Tibial artery (tissue), 4 donors: Measurements from ENCODE around the gene ARHGAP21.

Experiments
- DNase-seq, 2 donors: peaks; one replicate each; pipeline ENCODE4 v3.0.0-alpha.2; 2019
- H3K27ac ChIP-seq, 2 donors: fragments of 200-600 bp; sonication (generic) in 1 of 2; 1 replicate in 1 of 2; 2 replicates in 1 of 2; pipeline ENCODE4 v1.5.1; 2018 to 2019; ENCODE audit warnings: mild to moderate bottlenecking in 1 of 2
- H3K27me3 ChIP-seq, 2 donors: fragments of 200-600 bp; sonication (generic) in 1 of 2; one replicate each; pipeline versions ENCODE4 v1.5.1 to v1.6.0; 2016 to 2019
- H3K36me3 ChIP-seq, 3 donors: fragments of 200-600 bp; sonication (generic) in 2 of 3; one replicate each; pipeline ENCODE4 v1.5.1; 2016 to 2019; ENCODE audit warnings: mild to moderate bottlenecking in 2 of 3
- H3K4me1 ChIP-seq, 4 donors: fragments of 200-600 bp; sonication (generic) in 2 of 4; 1 replicate in 3 of 4; 2 replicates in 1 of 4; pipeline ENCODE4 v1.5.1; 2016 to 2019
- H3K4me3 ChIP-seq, 2 donors: fragments of 200-600 bp; sonication (generic) in 1 of 2; 1 replicate in 1 of 2; 2 replicates in 1 of 2; pipeline ENCODE4 v1.5.1; 2018 to 2019; ENCODE audit warnings: mild to moderate bottlenecking in 2 of 2
- H3K9me3 ChIP-seq, 3 donors: fragments of 200-600 bp; sonication (generic) in 1 of 3; one replicate each; pipeline ENCODE4 v1.5.1; 2016 to 2019
- intact Hi-C: fragments of 100-400 bp; cut with DNase I; formaldehyde crosslinking; loops from one replicate; pipeline ENCODE4 v1.15.0; 2023; ENCODE audit warnings: low total_unique reads
- TF ChIP-seq, protein P1 (sequence below), 2 experiments: fragments of 200-600 bp in 1 of 2; fragments of 450-650 bp in 1 of 2; IDR thresholded peaks; one replicate each; pipeline ENCODE4 v1.5.1; 2017 to 2019; ENCODE audit warnings: antibody characterized with exemption in 2 of 2, mild to moderate bottlenecking in 1 of 2, moderate library complexity in 1 of 2

Gene ARHGAP21

DNA sequence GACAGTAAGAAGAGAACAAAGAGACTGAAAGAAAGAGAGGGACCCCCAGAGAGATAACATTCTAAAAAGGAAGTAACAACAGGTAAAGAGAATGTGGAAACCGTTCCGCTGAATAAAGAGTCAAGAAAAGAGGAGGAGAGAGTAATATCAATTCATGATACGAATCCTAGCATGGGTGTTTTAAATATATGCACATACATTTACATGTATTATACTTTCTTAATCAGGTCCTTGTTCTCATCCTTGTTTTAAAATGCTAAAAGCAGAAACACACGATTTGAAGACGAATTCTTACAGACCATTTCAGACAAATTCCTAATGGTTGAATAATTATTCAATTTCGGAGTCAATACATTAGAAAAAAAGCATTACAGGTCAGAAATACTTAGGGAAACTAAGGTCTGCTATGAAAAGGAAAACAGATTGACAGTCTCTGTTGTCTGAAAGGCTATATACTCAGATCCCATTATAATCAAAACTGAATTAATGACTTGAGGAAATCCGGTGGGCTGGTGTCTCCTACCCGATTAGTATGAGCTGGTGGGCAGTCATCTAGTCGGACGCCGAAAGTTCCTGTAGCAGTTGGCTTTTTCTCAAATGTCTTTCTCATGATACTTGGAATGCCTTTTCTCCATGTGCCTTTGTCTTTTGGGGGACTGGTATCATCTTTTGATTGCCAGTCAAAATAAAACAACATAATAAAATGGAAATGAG lies 127.3 kb downstream of the ARHGAP21 start:
- TF ChIP-seq, protein P1, sequence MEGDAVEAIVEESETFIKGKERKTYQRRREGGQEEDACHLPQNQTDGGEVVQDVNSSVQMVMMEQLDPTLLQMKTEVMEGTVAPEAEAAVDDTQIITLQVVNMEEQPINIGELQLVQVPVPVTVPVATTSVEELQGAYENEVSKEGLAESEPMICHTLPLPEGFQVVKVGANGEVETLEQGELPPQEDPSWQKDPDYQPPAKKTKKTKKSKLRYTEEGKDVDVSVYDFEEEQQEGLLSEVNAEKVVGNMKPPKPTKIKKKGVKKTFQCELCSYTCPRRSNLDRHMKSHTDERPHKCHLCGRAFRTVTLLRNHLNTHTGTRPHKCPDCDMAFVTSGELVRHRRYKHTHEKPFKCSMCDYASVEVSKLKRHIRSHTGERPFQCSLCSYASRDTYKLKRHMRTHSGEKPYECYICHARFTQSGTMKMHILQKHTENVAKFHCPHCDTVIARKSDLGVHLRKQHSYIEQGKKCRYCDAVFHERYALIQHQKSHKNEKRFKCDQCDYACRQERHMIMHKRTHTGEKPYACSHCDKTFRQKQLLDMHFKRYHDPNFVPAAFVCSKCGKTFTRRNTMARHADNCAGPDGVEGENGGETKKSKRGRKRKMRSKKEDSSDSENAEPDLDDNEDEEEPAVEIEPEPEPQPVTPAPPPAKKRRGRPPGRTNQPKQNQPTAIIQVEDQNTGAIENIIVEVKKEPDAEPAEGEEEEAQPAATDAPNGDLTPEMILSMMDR (IDR thresholded peaks at IDR 0.05) = no peak
- no peaks in the 10 kb centered on the region for H3K9me3 ChIP-seq
- H3K4me1 ChIP-seq = no peaks in the 10 kb centered on the region
- peaks cover 88 to 95% (median 95%) of the 10 kb centered on the region in 3 donors for H3K36me3 ChIP-seq
- H3K27me3 ChIP-seq = no peaks in the 10 kb centered on the region
- DNase-seq = no peak
- H3K27ac ChIP-seq = no peak overlapping the region
- intact Hi-C loops = no loop called here
- H3K4me3 ChIP-seq = no peak overlapping the region

DNA sequence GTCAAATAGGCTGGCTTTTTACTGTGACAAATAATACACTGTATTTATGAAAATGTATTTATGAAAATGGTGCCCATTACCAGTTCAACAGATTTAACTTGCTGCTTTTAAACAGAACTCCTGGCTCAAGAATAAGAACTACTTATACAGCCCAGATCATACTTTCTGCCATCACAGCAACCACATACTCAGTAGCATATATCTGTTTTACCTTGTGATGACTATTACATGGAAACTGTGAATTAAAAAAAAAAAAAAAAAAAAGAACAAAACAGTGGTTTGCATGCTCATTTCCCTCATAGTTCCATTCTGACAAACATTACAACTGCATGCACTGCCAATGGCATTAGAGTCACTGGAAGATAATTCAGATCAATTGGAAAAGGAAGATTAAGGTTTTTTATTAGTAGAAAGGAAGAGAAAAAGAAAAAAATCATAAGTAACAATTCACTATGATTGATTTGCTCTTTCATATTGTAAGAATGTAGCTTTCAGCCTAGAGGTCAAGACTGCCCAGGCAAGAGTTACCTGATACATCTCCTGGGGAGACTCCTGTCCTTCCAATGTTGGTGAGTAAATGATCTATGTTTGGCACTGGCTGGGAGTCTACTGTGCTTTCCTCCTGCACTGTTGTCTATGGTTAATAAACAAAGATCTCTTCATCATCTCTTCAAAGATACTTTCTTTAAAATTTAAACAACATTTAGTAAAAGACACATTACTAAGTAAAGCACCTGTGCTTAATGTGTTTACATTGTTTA lies 132.8 kb downstream of the ARHGAP21 start:
- Histone ChIP-seq H3K27ac (no peak overlapping the region), H3K27me3 (no peaks in the 10 kb centered on the region), H3K4me3 (no peak overlapping the region), H3K36me3 (peaks cover 87 to 98% (median 97%) of the 10 kb centered on the region in 3 donors), H3K9me3 (no peaks in the 10 kb centered on the region), H3K4me1 (no peaks in the 10 kb centered on the region)
- intact Hi-C loops = no loop called here
- TF ChIP-seq, protein P1 (IDR thresholded peaks at IDR 0.05) = no peak
- no peak for DNase-seq

DNA sequence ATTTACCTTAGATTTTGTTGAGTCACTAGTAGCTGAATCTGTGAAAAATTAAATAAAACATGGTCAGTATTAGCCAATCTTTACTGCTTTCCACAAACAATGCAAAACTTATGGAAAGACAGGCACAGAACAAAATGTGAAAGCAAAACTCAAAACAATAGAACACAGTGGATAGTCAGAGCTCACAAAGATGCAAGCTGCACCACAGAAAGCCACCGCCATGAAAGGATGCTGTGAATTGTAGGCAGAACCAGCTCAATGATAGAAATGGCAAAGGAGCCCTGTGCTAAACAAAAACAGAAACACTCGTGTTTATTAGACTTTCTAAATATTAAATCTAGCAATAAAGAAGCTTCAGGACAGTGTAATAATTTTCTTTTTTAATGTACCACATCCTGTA lies 134.4 kb downstream of the ARHGAP21 start:
- TF ChIP-seq, protein P1 (IDR thresholded peaks at IDR 0.05) = no peak
- no peak for DNase-seq
- peaks cover 89 to 95% (median 95%) of the 10 kb centered on the region in 3 donors for H3K36me3 ChIP-seq
- no peak overlapping the region for H3K4me3 ChIP-seq
- intact Hi-C loops = no loop called here
- no peaks in the 10 kb centered on the region for H3K9me3 ChIP-seq
- no peak overlapping the region for H3K27ac ChIP-seq
- H3K27me3 ChIP-seq = no peaks in the 10 kb centered on the region
- H3K4me1 ChIP-seq = no peaks in the 10 kb centered on the region

DNA sequence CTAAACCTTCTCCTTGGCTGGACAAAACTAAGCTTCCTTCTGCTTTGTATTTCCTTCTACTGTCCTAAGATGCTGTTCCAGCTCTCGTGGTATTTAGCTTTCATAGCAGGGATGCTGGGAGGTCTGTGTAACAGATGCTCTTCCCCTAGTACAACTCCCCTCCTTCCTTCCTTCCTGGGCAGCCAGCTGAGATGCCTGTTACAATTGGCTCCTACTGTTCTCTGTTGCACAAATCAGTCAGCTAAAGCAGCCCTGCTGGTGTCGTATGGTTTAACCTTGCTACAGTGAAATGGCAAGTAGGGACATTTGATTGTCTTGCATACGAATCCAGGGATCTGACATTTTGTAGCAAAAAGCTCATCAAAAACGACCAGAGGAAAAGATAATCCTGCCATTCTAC lies 143.8 kb downstream of the ARHGAP21 start:
- H3K27ac ChIP-seq = no peak overlapping the region
- DNase-seq = no peak
- TF ChIP-seq, protein P1 (IDR thresholded peaks at IDR 0.05) = no peak

DNA sequence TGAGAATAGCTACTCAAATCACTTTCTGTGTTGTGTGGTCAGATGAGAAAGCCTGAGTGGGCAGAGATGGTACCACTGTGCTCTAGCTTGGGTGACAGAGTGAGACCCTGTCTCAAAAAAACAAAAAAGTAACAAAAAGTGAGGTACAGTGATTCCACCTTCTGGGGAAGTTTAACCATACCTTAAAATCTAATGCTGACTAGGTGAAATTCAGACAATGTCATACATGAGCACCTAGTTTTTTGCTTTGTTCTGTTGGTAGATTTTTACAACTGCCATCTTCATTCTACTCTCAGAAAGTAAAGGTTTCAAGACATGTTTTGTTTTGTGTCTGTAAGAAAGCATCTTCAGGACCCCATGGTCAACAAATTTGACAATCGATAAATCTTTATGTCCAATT lies 144.2 kb downstream of the ARHGAP21 start:
- intact Hi-C loops = no loop called here
- no peak for DNase-seq
- TF ChIP-seq, protein P1 (IDR thresholded peaks at IDR 0.05) = no peak

More for the DNA sequence above, 143.8 kb downstream of the ARHGAP21 start:
- Histone ChIP-seq H3K27me3 (no peaks in the 10 kb centered on the region), H3K4me1 (no peaks in the 10 kb centered on the region), H3K36me3 (peaks cover 15 to 19% (median 15%) of the 10 kb centered on the region in 3 donors), H3K4me3 (no peak overlapping the region), H3K9me3 (no peaks in the 10 kb centered on the region)
- intact Hi-C loops = no loop called here

More for the DNA sequence above, 144.2 kb downstream of the ARHGAP21 start:
- no peaks in the 10 kb centered on the region for H3K4me1 ChIP-seq
- no peaks in the 10 kb centered on the region for H3K9me3 ChIP-seq
- H3K36me3 ChIP-seq = peaks cover 11 to 15% (median 12%) of the 10 kb centered on the region in 3 donors
- no peaks in the 10 kb centered on the region for H3K27me3 ChIP-seq
- H3K4me3 ChIP-seq = no peak overlapping the region
- H3K27ac ChIP-seq = no peak overlapping the region
